ENCODE results near the gene RAD1.

RAD1 gene

DNA sequence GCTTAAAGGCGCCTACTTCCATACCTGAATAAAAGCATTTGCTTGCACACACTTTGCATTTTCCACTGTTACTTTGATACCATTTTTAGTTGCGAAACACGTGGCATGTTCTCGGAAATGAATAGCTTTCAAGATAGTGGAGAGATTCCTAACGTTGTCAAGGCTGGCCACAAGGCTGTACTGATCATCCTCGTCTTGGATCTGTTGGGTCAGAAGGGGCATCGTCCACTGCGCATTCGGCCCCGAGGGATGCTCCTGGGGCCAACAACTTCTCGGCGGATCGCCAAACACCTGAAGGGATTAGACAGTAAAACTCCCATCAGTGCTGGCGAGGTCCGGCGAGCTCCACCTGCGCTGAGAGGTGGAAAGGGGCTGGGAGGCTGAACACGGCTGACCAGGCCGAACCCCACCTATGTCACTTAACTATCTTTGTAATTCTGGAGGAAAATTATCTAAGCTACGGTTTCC, 599 bp downstream of the RAD1 start:
- ATAC-seq (ENCODE audit: insufficient read depth, low read depth), result no peak
- TF ChIP-seq EZH2 (IDR thresholded peaks at IDR 0.05; ENCODE audit: borderline replicate concordance, low read depth, low read length, severe bottlenecking), result no peak
- TF ChIP-seq, protein P1, sequence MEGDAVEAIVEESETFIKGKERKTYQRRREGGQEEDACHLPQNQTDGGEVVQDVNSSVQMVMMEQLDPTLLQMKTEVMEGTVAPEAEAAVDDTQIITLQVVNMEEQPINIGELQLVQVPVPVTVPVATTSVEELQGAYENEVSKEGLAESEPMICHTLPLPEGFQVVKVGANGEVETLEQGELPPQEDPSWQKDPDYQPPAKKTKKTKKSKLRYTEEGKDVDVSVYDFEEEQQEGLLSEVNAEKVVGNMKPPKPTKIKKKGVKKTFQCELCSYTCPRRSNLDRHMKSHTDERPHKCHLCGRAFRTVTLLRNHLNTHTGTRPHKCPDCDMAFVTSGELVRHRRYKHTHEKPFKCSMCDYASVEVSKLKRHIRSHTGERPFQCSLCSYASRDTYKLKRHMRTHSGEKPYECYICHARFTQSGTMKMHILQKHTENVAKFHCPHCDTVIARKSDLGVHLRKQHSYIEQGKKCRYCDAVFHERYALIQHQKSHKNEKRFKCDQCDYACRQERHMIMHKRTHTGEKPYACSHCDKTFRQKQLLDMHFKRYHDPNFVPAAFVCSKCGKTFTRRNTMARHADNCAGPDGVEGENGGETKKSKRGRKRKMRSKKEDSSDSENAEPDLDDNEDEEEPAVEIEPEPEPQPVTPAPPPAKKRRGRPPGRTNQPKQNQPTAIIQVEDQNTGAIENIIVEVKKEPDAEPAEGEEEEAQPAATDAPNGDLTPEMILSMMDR (IDR thresholded peaks at IDR 0.05; ENCODE audit: borderline replicate concordance, extremely low read depth, low read length, poor library complexity, severe bottlenecking), result no peak
- H3K36me3 ChIP-seq (ENCODE audit: insufficient read depth, low read length), result peaks cover 55% of the 10 kb centered on the region; the same call in 1 of the 2 replicates

DNA sequence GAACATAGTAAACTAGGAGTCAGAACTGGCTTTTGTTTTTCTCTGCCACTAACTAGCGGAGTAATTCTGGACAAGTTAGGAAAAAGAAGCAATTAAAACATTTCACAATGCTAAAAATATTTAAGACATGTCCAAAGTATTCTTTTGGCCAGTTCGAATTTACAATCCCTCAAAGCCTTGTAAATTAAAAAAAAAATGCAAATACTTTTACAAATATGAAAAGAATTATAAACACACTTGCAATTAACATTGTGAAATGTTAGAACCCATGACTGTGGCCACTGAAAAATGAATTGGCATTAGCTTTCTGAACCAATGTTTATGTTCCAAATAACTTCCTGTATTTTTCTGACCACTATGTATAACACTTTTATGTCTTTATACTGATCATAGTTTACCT, 2.2 kb downstream of the RAD1 start:
- Histone ChIP-seq H3K36me3 (ENCODE audit: insufficient read depth, low read length) (peaks cover 52% of the 10 kb centered on the region), H3K9ac (ENCODE audit: low read depth, low read length) (no peak overlapping the region), H3K79me2 (ENCODE audit: insufficient read depth, low read length) (peaks cover 65% of the 10 kb centered on the region), H3K27me3 (ENCODE audit: insufficient read depth, low read length, poor library complexity) (no peaks in the 10 kb centered on the region), H3K4me2 (ENCODE audit: insufficient read depth, low read length) (peak overlapping the region; percentile 75; the same call in 1 of the 2 replicates), H4K20me1 (ENCODE audit: insufficient read depth, low read length) (peaks cover 16% of the 10 kb centered on the region), H3K4me1 (ENCODE audit: insufficient read depth, low read length) (peaks cover 37% of the 10 kb centered on the region), H3K27ac (ENCODE audit: low read length) (no peak overlapping the region), H2AFZ (ENCODE audit: low read depth, low read length) (no peak overlapping the region), H3K9me3 (ENCODE audit: insufficient read depth, low read length, severe bottlenecking) (no peaks in the 10 kb centered on the region), H3K4me3 (ENCODE audit: low read depth in 1 of 2, low read length in 2 of 2) (no peak overlapping the region; a peak in 1 of 4 replicates)
- DNase-seq (no peak), ATAC-seq (ENCODE audit: insufficient read depth, low read depth) (no peak)
- TF ChIP-seq EZH2 (IDR thresholded peaks at IDR 0.05; ENCODE audit: borderline replicate concordance, low read depth, low read length, severe bottlenecking), result no peak
- TF ChIP-seq, protein P1 (IDR thresholded peaks at IDR 0.05; ENCODE audit: borderline replicate concordance, extremely low read depth, low read length, poor library complexity, severe bottlenecking), result no peak

More for the DNA sequence above, 599 bp downstream of the RAD1 start:
- H3K79me2 ChIP-seq (ENCODE audit: insufficient read depth, low read length), result peaks cover 81% of the 10 kb centered on the region
- H3K4me2 ChIP-seq (ENCODE audit: insufficient read depth, low read length), result peak overlapping the region; percentile 75
- peak overlapping the region; percentile 72 to 82 for H3K4me3 ChIP-seq (ENCODE audit: low read depth in 1 of 2, low read length in 2 of 2)
- H3K9ac ChIP-seq (ENCODE audit: low read depth, low read length), result peak overlapping the region; percentile 76
- DNase-seq, result peak; percentile 22
- H4K20me1 ChIP-seq (ENCODE audit: insufficient read depth, low read length), result peaks cover 18% of the 10 kb centered on the region
- H3K9me3 ChIP-seq (ENCODE audit: insufficient read depth, low read length, severe bottlenecking), result no peaks in the 10 kb centered on the region
- peak overlapping the region; percentile 92 for H2AFZ ChIP-seq (ENCODE audit: low read depth, low read length)
- peaks cover 42% of the 10 kb centered on the region for H3K4me1 ChIP-seq (ENCODE audit: insufficient read depth, low read length)
- H3K27me3 ChIP-seq (ENCODE audit: insufficient read depth, low read length, poor library complexity), result no peaks in the 10 kb centered on the region
- peak overlapping the region; percentile 85 for H3K27ac ChIP-seq (ENCODE audit: low read length)

DNA sequence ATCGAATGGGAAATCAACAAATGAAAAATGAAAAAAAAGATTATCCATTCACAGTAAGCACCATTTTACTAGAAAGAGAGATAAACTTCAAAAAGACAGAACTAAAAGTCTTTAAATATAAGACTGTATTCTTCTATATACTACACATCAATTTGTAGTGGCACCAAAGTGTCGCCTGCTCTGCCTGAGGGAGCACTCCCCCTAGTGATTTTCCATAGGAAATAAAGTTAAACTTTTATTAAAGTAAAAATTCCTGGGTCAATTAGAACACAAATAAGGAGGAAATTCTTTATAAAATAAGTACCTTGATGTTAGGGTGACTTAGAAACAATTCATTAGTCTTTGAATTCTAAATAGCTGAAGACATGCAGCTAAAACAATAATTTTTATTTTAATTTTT, 9.7 kb downstream of the RAD1 start:
- Histone ChIP-seq H3K79me2 (ENCODE audit: insufficient read depth, low read length) (no peaks in the 10 kb centered on the region), H3K27ac (ENCODE audit: low read length) (no peak overlapping the region), H4K20me1 (ENCODE audit: insufficient read depth, low read length) (no peaks in the 10 kb centered on the region), H3K9me3 (ENCODE audit: insufficient read depth, low read length, severe bottlenecking) (no peaks in the 10 kb centered on the region), H3K36me3 (ENCODE audit: insufficient read depth, low read length) (peaks cover 41% of the 10 kb centered on the region), H2AFZ (ENCODE audit: low read depth, low read length) (no peak overlapping the region), H3K4me2 (ENCODE audit: insufficient read depth, low read length) (no peak overlapping the region), H3K4me3 (ENCODE audit: low read depth in 1 of 2, low read length in 2 of 2) (no peak overlapping the region), H3K9ac (ENCODE audit: low read depth, low read length) (no peak overlapping the region), H3K27me3 (ENCODE audit: insufficient read depth, low read length, poor library complexity) (no peaks in the 10 kb centered on the region), H3K4me1 (ENCODE audit: insufficient read depth, low read length) (no peaks in the 10 kb centered on the region)
- DNase-seq (no peak), ATAC-seq (ENCODE audit: insufficient read depth, low read depth) (no peak)
- TF ChIP-seq EZH2 (IDR thresholded peaks at IDR 0.05; ENCODE audit: borderline replicate concordance, low read depth, low read length, severe bottlenecking), result no peak
- TF ChIP-seq, protein P1 (IDR thresholded peaks at IDR 0.05; ENCODE audit: borderline replicate concordance, extremely low read depth, low read length, poor library complexity, severe bottlenecking), result peak; percentile 33

All from DND-41 (cell line).